K562 (cell line): ENCODE data around the gene KCNJ8. TPM values are rescaled to one million over a fixed set of nuclear protein-coding genes. Genes with fewer than 3 reads are reported as not detected.
A peak's percentile ranks its signal among the peaks of the same experiment; 100 is the strongest.

Source experiments
- ARID1B ChIP-seq: fragments of 450-650 bp; IDR thresholded peaks from 2 replicates; pipeline ENCODE4 v1.6.1; 2016; ENCODE audit warnings: antibody characterized with exemption, mild to moderate bottlenecking, inconsistent platforms
- CBFA2T3 ChIP-seq: fragments of 450-650 bp; IDR thresholded peaks from 2 replicates; pipeline ENCODE4 v1.6.1; 2017
- DNMT1 ChIP-seq: fragments of 450-650 bp; IDR thresholded peaks from 2 replicates; pipeline ENCODE4 v1.6.1; 2016; ENCODE audit warnings: antibody characterized with exemption, mild to moderate bottlenecking
- DPF2 ChIP-seq: fragments of 450-650 bp; IDR thresholded peaks from 2 replicates; pipeline ENCODE4 v1.6.1; 2016
- HDAC3 ChIP-seq: fragments of 450-650 bp; IDR thresholded peaks from 2 replicates; pipeline ENCODE4 v1.6.1; 2018; ENCODE audit warnings: borderline replicate concordance, mild to moderate bottlenecking, moderate library complexity; ENCODE audit not compliant: partially characterized antibody
- KLF16 ChIP-seq: IDR thresholded peaks from 2 replicates; pipeline ENCODE4 v1.6.1; 2016; ENCODE audit warnings: antibody characterized with exemption
- MAX ChIP-seq: sonication (generic); formaldehyde crosslinking; IDR thresholded peaks from 2 replicates; pipeline ENCODE4 v1.9.0; 2022; ENCODE audit warnings: mild to moderate bottlenecking, missing genetic modification reagents
- MCM7 ChIP-seq, 2 experiments: fragments of 450-650 bp; IDR thresholded peaks; 2 replicates each; pipeline ENCODE4 v1.6.1; 2016 to 2018
- NFIC ChIP-seq: fragments of 450-650 bp; IDR thresholded peaks from 2 replicates; pipeline ENCODE4 v1.6.1; 2017; ENCODE audit warnings: mild to moderate bottlenecking, inconsistent platforms
- PBX2 ChIP-seq, 2 experiments: IDR thresholded peaks in 1 of 2; conservative IDR thresholded peaks in 1 of 2; 2 replicates each; pipeline ENCODE4 v1.6.1; 2016; ENCODE audit warnings: low read depth in 2 of 2, mild to moderate bottlenecking in 1 of 2, missing compliant biosample characterization in 1 of 2, missing genetic modification characterization in 1 of 2, moderate library complexity in 1 of 2
- PCBP1 ChIP-seq: fragments of 200-400 bp; formaldehyde crosslinking; IDR thresholded peaks from 2 replicates; pipeline ENCODE4 v1.6.1; 2018; ENCODE audit warnings: mild to moderate bottlenecking, low read depth, low read length; ENCODE audit not compliant: poor library complexity, severe bottlenecking
- POLR2AphosphoS5 ChIP-seq: IDR thresholded peaks from 2 replicates; pipeline ENCODE4 v1.6.1; 2011; ENCODE audit warnings: mild to moderate bottlenecking, low read depth, low read length, moderate library complexity; ENCODE audit not compliant: control insufficient read depth, insufficient read depth
- RBM17 ChIP-seq: fragments of 200-400 bp; formaldehyde crosslinking; IDR thresholded peaks from 2 replicates; pipeline ENCODE4 v1.6.1; 2017; ENCODE audit warnings: low read depth, mild to moderate bottlenecking, low read length, borderline replicate concordance
- SMARCC2 ChIP-seq: fragments of 450-650 bp; IDR thresholded peaks from 2 replicates; pipeline ENCODE4 v1.6.1; 2017; ENCODE audit warnings: antibody characterized with exemption, moderate library complexity, mild to moderate bottlenecking, low read depth
- SMARCE1 ChIP-seq: fragments of 450-650 bp; IDR thresholded peaks from 2 replicates; pipeline ENCODE4 v1.7.1; 2016; ENCODE audit warnings: mild to moderate bottlenecking
- SREBF2 ChIP-seq: sonication (generic); formaldehyde crosslinking; IDR thresholded peaks from 2 replicates; pipeline ENCODE4 v1.4.0; 2020; ENCODE audit warnings: mild to moderate bottlenecking, missing genetic modification reagents
- STAT5A ChIP-seq: IDR thresholded peaks from 2 replicates; pipeline ENCODE4 v1.6.1; 2012; ENCODE audit warnings: low read length, inconsistent platforms, borderline replicate concordance
- TEAD4 ChIP-seq, 2 experiments: sonication (generic) in 1 of 2; formaldehyde crosslinking in 1 of 2; IDR thresholded peaks; 2 replicates each; pipeline versions ENCODE4 v1.6.1 to v1.8.0; 2012 to 2022; ENCODE audit warnings: borderline replicate concordance in 1 of 2, inconsistent platforms in 1 of 2, low read length in 1 of 2, mild to moderate bottlenecking in 1 of 2, missing genetic modification reagents in 1 of 2
- ZMIZ1 ChIP-seq, 2 experiments: fragments of 150-350 bp in 1 of 2; IDR thresholded peaks; 2 replicates each; pipeline ENCODE4 v1.6.1; 2012 to 2016; ENCODE audit warnings: low read depth in 2 of 2, low read length in 2 of 2, mild to moderate bottlenecking in 1 of 2, moderate library complexity in 1 of 2
- ZNF644 ChIP-seq: fragments of 200-800 bp; sonication (Bioruptor generic); IDR thresholded peaks from 2 replicates; pipeline ENCODE4 v1.6.1; 2016; ENCODE audit warnings: low read depth, missing genetic modification characterization, missing compliant biosample characterization
- polyA plus RNA-seq, 8 experiments: library from polyadenylated mRNA; depleted of rRNA in 4 of 8; stranded (reverse) in 5 of 8; unstranded in 3 of 8; fragments of >200 nt; fragmentation: Nextera tagmentation in 2 of 8; fragmentation: Illumina TruSeq in 1 of 8; extraction: Ambion mirVana in 2 of 8; extraction: Trizol in 1 of 8; gene quantifications; 2 replicates each; pipeline versions ENCODE4 v1.2.1 to v1.2.3, GENCODE V29; 2011 to 2014; ENCODE audit warnings: inconsistent platforms in 1 of 8, missing spikeins in 1 of 8
- total RNA-seq, 7 experiments: library from RNA; depleted of rRNA in 6 of 7; stranded (reverse); fragments of >200 nt in 6 of 7; fragmentation: Illumina TruSeq in 2 of 7; extraction: Trizol in 2 of 7; gene quantifications; 2 replicates each; pipeline versions ENCODE4 v1.2.1 to v1.2.3, GENCODE V29; 2011 to 2021; ENCODE audit warnings: low replicate concordance in 1 of 7
- TF ChIP-seq, protein P1 (sequence below), 2 experiments: fragments of 200-800 bp in 1 of 2; sonication (Bioruptor generic) in 1 of 2; sonication (generic) in 1 of 2; formaldehyde crosslinking in 1 of 2; IDR thresholded peaks in 1 of 2; conservative IDR thresholded peaks in 1 of 2; 2 replicates each; pipeline versions ENCODE4 v1.5.0 to v1.6.1; 2016 to 2020; ENCODE audit warnings: missing compliant biosample characterization in 1 of 2, missing genetic modification characterization in 1 of 2, missing genetic modification reagents in 1 of 2

Gene KCNJ8
- total and polyA plus RNA-seq, 9 of the 15 experiments (the other 6 are each of a cell fraction or from before 2014, with no cell fraction given) = 0.28 to 3.6 (median 1.1) TPM

DNA sequence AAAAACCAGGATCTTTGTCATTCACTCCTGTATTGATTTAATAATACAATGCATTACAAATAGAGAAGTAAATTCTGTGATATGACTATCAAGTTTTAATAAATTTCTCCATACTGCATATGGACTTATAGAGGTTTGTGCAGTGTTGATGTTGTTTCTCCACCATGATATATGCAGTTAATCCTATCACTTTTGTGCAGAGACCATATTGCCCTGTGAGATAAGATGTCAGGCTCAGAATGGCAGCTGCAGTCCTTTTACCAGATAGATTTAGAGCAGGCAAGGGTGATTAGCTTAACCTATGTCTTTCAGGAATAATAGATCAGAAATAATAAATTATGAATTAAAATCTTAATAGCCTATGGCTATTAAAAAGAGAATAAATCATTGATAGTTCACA lies 38.6 kb upstream of the KCNJ8 start (continued):
- TF ChIP-seq SMARCE1 (peak; percentile 63; the same call in 1 of the 2 replicates), NFIC (peak; percentile 69), MCM7 (IDR thresholded peaks at IDR 0.05) (no peak), DNMT1 (no peak), SMARCC2 (peak; percentile 56; the same call in 1 of the 2 replicates), SREBF2 (no peak), CBFA2T3 (peak; percentile 93), TEAD4 (IDR thresholded peaks at IDR 0.05; ENCODE audit: low read length) (peak; percentile 97), TEAD4 (CRISPR knock-in tag; IDR thresholded peaks at IDR 0.05; ENCODE audit: borderline replicate concordance) (no peak), MAX (no peak), ARID1B (peak; percentile 92), DPF2 (peak; percentile 81), KLF16 (peak; percentile 78), PBX2 (CRISPR knock-in tag; IDR thresholded peaks at IDR 0.05; ENCODE audit: low read depth) (no peak), PBX2 (tag; conservative IDR thresholded peaks at IDR 0.05; ENCODE audit: low read depth) (peak; percentile 55), ZNF644 (tag) (0 out of 2 replicates have a peak, but pooled peaks have one; percentile 28), RBM17 (no peak), PCBP1 (no peak), HDAC3 (peak; percentile 35), POLR2AphosphoS5 (peak; percentile 82), STAT5A (peak; percentile 77), ZMIZ1 (IDR thresholded peaks at IDR 0.05; ENCODE audit: low read depth in 2 of 2, low read length in 2 of 2) (peak in 1 of 2 experiments; percentile 45; a peak in 1 of 4 replicates)
- TF ChIP-seq, protein P1, sequence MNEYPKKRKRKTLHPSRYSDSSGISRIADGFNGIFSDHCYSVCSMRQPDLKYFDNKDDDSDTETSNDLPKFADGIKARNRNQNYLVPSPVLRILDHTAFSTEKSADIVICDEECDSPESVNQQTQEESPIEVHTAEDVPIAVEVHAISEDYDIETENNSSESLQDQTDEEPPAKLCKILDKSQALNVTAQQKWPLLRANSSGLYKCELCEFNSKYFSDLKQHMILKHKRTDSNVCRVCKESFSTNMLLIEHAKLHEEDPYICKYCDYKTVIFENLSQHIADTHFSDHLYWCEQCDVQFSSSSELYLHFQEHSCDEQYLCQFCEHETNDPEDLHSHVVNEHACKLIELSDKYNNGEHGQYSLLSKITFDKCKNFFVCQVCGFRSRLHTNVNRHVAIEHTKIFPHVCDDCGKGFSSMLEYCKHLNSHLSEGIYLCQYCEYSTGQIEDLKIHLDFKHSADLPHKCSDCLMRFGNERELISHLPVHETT (CRISPR knock-in tag; conservative IDR thresholded peaks at IDR 0.05 in 1 of 2, IDR thresholded peaks at IDR 0.05 in 1 of 2) = 0 out of 4 replicates have a peak, but pooled peaks of 1 of the 2 experiments have one; percentile 23
